Naive thymus-derived CD8-positive, alpha-beta T cell (primary cell): ENCODE measurements around the gene GRPEL2. TPM values are rescaled to one million over a fixed set of nuclear protein-coding genes. Genes with fewer than 3 reads are reported as not detected.

Source experiments
- ATAC-seq, 2 donors: fragments of 150-1000 bp; cut with Tn5 transposase in 1 of 2; sonication (Bioruptor Pico), chemical (Tn5 transposase) in 1 of 2; 1 replicate in 1 of 2; 2 replicates in 1 of 2; pipeline ENCODE4 v1.10.0; 2021; ENCODE audit warnings: mild to moderate bottlenecking in 2 of 2, moderate library complexity in 2 of 2
- POLR2A ChIA-PET: fragments of 350-600 bp; sonication (Branson Sonifier 250); formaldehyde crosslinking; loops from one replicate; lab custom pipeline; 2021; ENCODE audit warnings: antibody characterized with exemption; lab: Charles Lee
- DNase-seq, 10 donors: peaks; one replicate each; pipeline versions ENCODE4 v3.0.0 to v3.0.0-alpha.2; 2020 to 2022
- H3K27ac Mint-ChIP-seq, 10 donors: one replicate each; pipeline ENCODE4 v1.8.0; 2020 to 2022; ENCODE audit warnings: mild to moderate bottlenecking in 10 of 10, mixed read lengths in 10 of 10, moderate library complexity in 4 of 10, inconsistent platforms in 1 of 10
- H3K27me3 Mint-ChIP-seq, 5 donors: one replicate each; pipeline ENCODE4 v1.8.0; 2021 to 2022; ENCODE audit warnings: mixed read lengths in 5 of 5
- H3K36me3 Mint-ChIP-seq, 3 donors: one replicate each; pipeline ENCODE4 v1.8.0; 2020 to 2022; ENCODE audit warnings: mixed read lengths in 3 of 3, mild to moderate bottlenecking in 2 of 3, inconsistent platforms in 1 of 3
- H3K4me1 Mint-ChIP-seq, 4 donors: one replicate each; pipeline ENCODE4 v1.8.0; 2021 to 2022; ENCODE audit warnings: mixed read lengths in 4 of 4
- H3K4me3 Mint-ChIP-seq, 10 donors: one replicate each; pipeline ENCODE4 v1.8.0; 2020 to 2022; ENCODE audit warnings: mild to moderate bottlenecking in 10 of 10, mixed read lengths in 10 of 10, moderate library complexity in 6 of 10, inconsistent platforms in 1 of 10
- H3K9me3 Mint-ChIP-seq, 9 donors: one replicate each; pipeline ENCODE4 v1.8.0; 2020 to 2022; ENCODE audit warnings: mixed read lengths in 9 of 9, mild to moderate bottlenecking in 3 of 9, inconsistent platforms in 1 of 9, moderate library complexity in 1 of 9
- polyA plus RNA-seq, 3 donors: library from polyadenylated mRNA; unstranded; fragments of 300-500 nt; fragmentation: Illumina TruSeq; gene quantifications; one replicate each; pipeline ENCODE4 v1.2.3, GENCODE V29; 2021
- total RNA-seq, 8 experiments: library from RNA in 2 of 8; stranded (reverse) in 2 of 8; gene quantifications; one replicate each; pipeline ENCODE4 v1.2.3 and lab custom pipeline; 2021 to 2026

Gene GRPEL2
- total and polyA plus RNA-seq, 5 experiments from 2014 or later = 4.2 to 48.0 (median 6.6) TPM

- POLR2A ChIA-PET = interaction anchor here (1.0 to 9.4 kb wide), 9 partner anchors 9 to 657 kb away, joined by 3 to 176 read pairs (median 5); partner anchors contain the start of genes CSNK1A1, HMGXB3, IL17B and PCYOX1L
- peak in 1 of 10 donors; percentile 21 for DNase-seq
- Mint-ChIP-seq H3K36me3 (peaks cover 6 to 19% (median 10%) of the 10 kb centered on the region in 3 donors), H3K27me3 (no peaks in the 10 kb centered on the region), H3K27ac (peak overlapping the region; percentile 86 to 99 (median 95)), H3K9me3 (peaks cover 0 to 2% (median 0%) of the 10 kb centered on the region in 9 donors), H3K4me1 (peaks cover 31 to 54% (median 49%) of the 10 kb centered on the region in 4 donors), H3K4me3 (peak overlapping the region; percentile 2 to 96 (median 50))
- ATAC-seq = peak in 1 of 2 donors; percentile 18
These were observed 1.1 kb upstream of the GRPEL2 start for GRCh38 chr5:149344151-149344550.

GRCh38 chr5:149345892-149346222 is 558 bp downstream of the GRPEL2 start:
- H3K4me1 Mint-ChIP-seq = peaks cover 37 to 69% (median 66%) of the 10 kb centered on the region in 4 donors
- POLR2A ChIA-PET = interaction anchor here (0.6 to 9.4 kb wide), 9 partner anchors 8 to 1868 kb away, joined by 3 to 176 read pairs (median 5); partner anchors contain the start of genes CSNK1A1 and PCYOX1L
- H3K27me3 Mint-ChIP-seq = no peaks in the 10 kb centered on the region
- H3K9me3 Mint-ChIP-seq = peaks cover 0 to 2% (median 0%) of the 10 kb centered on the region in 9 donors
- ATAC-seq = peak in 1 of 2 donors; percentile 3
- peak overlapping the region; percentile 86 to 99 (median 95) for H3K27ac Mint-ChIP-seq
- H3K4me3 Mint-ChIP-seq = peak overlapping the region; percentile 85 to 98 (median 96)
- peaks cover 11 to 36% (median 27%) of the 10 kb centered on the region in 3 donors for H3K36me3 Mint-ChIP-seq
- no peak for DNase-seq

GRCh38 chr5:149348518-149348917 is 3.2 kb downstream of the GRPEL2 start:
- peak in 4 of 10 donors; percentile 27 to 64 (median 53) for DNase-seq
- Mint-ChIP-seq H3K4me3 (peak overlapping the region; percentile 64 to 98 (median 82)), H3K36me3 (peaks cover 11 to 61% (median 48%) of the 10 kb centered on the region in 3 donors), H3K27ac (peak overlapping the region; percentile 88 to 98 (median 93)), H3K27me3 (no peaks in the 10 kb centered on the region), H3K4me1 (peaks cover 38 to 91% (median 80%) of the 10 kb centered on the region in 4 donors), H3K9me3 (peaks cover 0 to 2% (median 0%) of the 10 kb centered on the region in 9 donors)
- ATAC-seq = peak; percentile 53 to 64
- POLR2A ChIA-PET = interaction anchor here (1.1 to 9.4 kb wide), 3 partner anchors 9 to 19 kb away, joined by 3 to 176 read pairs (median 35); partner anchors contain the start of gene PCYOX1L

GRCh38 chr5:149349382-149349781 is 4.1 kb downstream of the GRPEL2 start:
- peak overlapping the region; percentile 88 to 98 (median 93) for H3K27ac Mint-ChIP-seq
- peak overlapping the region in 9 of 10 donors; percentile 64 to 98 (median 81) for H3K4me3 Mint-ChIP-seq
- no peak for ATAC-seq
- peaks cover 0 to 2% (median 0%) of the 10 kb centered on the region in 9 donors for H3K9me3 Mint-ChIP-seq
- POLR2A ChIA-PET = interaction anchor here (0.6 to 9.4 kb wide), 4 partner anchors 8 to 32 kb away, joined by 3 to 176 read pairs (median 20); partner anchors contain the start of gene PCYOX1L
- DNase-seq = no peak
- H3K4me1 Mint-ChIP-seq = peaks cover 33 to 88% (median 78%) of the 10 kb centered on the region in 4 donors
- peaks cover 11 to 68% (median 51%) of the 10 kb centered on the region in 3 donors for H3K36me3 Mint-ChIP-seq
- no peaks in the 10 kb centered on the region for H3K27me3 Mint-ChIP-seq

GRCh38 chr5:149352169-149352568 is 6.9 kb downstream of the GRPEL2 start:
- Mint-ChIP-seq H3K9me3 (peaks cover 0 to 2% (median 0%) of the 10 kb centered on the region in 9 donors), H3K27ac (peak overlapping the region in 4 of 10 donors; percentile 39 to 78 (median 61)), H3K4me1 (peaks cover 27 to 80% (median 74%) of the 10 kb centered on the region in 4 donors), H3K4me3 (peak overlapping the region in 1 of 10 donors; percentile 28), H3K36me3 (peaks cover 17 to 79% (median 56%) of the 10 kb centered on the region in 3 donors), H3K27me3 (no peaks in the 10 kb centered on the region)
- POLR2A ChIA-PET = no interaction called here
- ATAC-seq (no peak), DNase-seq (no peak)

DNA sequence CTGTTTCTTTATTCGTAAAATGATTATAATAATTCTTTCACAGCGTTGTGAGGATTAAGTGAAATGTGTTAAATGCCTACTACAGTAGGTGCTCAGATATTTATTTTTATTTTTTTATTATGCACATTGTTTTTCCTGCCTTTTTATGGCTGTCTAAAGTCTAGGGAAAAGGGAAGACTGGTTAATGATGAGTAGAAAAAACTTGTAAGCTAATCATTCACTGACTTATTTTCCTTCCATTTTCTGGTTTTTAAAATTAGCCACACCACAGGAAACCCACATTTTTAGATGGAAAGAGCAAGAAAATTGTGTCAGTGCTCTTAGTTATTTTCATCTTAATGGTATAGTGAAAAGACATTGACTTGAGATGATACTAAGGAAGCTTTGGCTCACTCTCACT is 8.6 kb downstream of the GRPEL2 start:
- peaks cover 28 to 76% (median 71%) of the 10 kb centered on the region in 4 donors for H3K4me1 Mint-ChIP-seq
- H3K27ac Mint-ChIP-seq = peak overlapping the region in 6 of 10 donors; percentile 49 to 85 (median 71)
- no peaks in the 10 kb centered on the region for H3K27me3 Mint-ChIP-seq
- POLR2A ChIA-PET = interaction anchor here (0.9 to 9.1 kb wide), 3 partner anchors 8 to 20 kb away, joined by 3 to 176 read pairs (median 7); partner anchors contain the start of gene GRPEL2
- DNase-seq (no peak), ATAC-seq (no peak)
- no peak overlapping the region for H3K4me3 Mint-ChIP-seq
- H3K9me3 Mint-ChIP-seq = no peaks in the 10 kb centered on the region
- H3K36me3 Mint-ChIP-seq = peaks cover 10 to 66% (median 48%) of the 10 kb centered on the region in 3 donors

DNA sequence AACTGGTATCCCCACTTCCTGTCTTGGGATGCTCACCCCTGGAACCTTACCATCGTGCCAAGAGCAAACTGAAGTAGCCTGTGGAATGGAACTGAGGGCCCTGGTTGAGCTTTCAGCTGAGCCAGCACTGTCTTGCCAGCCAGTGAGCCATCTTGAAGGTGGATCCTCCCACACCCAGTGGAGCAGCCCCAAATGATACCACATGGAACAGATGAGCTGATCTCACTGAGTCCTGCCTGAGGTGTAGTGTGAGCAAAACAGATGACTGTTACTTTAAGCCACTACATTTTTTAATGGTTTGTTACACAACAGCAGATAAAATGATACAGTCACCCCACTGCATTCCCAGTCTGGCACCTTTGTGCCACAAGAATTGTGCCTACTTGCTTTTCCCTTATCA is 10.4 kb downstream of the GRPEL2 start:
- POLR2A ChIA-PET = interaction anchor here (9.1 kb wide), 1 partner anchor 10 kb away, joined by 176 read pairs; the partner anchor contains the start of gene GRPEL2
- no peaks in the 10 kb centered on the region for H3K9me3 Mint-ChIP-seq
- peaks cover 37 to 76% (median 72%) of the 10 kb centered on the region in 4 donors for H3K4me1 Mint-ChIP-seq
- peaks cover 5 to 49% (median 31%) of the 10 kb centered on the region in 3 donors for H3K36me3 Mint-ChIP-seq
- peak overlapping the region in 7 of 10 donors; percentile 3 to 83 (median 48) for H3K27ac Mint-ChIP-seq
- no peak for DNase-seq
- no peak for ATAC-seq
- H3K4me3 Mint-ChIP-seq = no peak overlapping the region
- no peaks in the 10 kb centered on the region for H3K27me3 Mint-ChIP-seq

DNA sequence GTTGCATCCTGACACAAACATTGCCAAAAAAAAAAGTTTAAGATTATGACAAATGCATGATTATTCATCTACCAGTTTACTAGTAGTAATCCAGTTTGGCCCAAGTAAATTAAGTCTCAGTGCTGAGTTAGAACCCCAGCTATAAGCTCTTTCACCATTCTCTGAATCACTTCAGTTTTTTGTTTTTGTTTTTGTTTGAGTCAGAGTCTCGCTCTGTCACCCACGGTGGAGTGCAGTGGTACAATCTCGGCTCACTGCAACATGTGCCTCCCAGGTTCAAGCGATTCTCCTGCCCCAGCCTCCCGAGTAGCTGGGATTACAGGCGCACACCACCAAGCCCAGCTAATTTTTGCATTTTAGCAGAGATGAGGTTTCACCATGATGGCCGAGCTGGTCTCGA is 11.1 kb downstream of the GRPEL2 start:
- Mint-ChIP-seq H3K4me3 (peak overlapping the region in 2 of 10 donors; percentile 16 to 32), H3K36me3 (peaks cover 5 to 42% (median 25%) of the 10 kb centered on the region in 3 donors), H3K27me3 (no peaks in the 10 kb centered on the region), H3K27ac (peak overlapping the region in 4 of 10 donors; percentile 32 to 83 (median 66)), H3K4me1 (peaks cover 38 to 76% (median 74%) of the 10 kb centered on the region in 4 donors), H3K9me3 (no peaks in the 10 kb centered on the region)
- DNase-seq (no peak), ATAC-seq (no peak)
- POLR2A ChIA-PET = interaction anchor here (9.1 kb wide), 1 partner anchor 11 kb away, joined by 176 read pairs; the partner anchor contains the start of gene GRPEL2

- no peaks in the 10 kb centered on the region for H3K27me3 Mint-ChIP-seq
- H3K4me1 Mint-ChIP-seq = peaks cover 37 to 73% (median 66%) of the 10 kb centered on the region in 4 donors
- peak within 1 kb of the TSS; percentile 86 to 97 (median 94) for H3K27ac Mint-ChIP-seq
- H3K4me3 Mint-ChIP-seq = peak within 1 kb of the TSS; percentile 90 to 96 (median 94)
- H3K36me3 Mint-ChIP-seq = peaks cover 5 to 30% (median 12%) of the 10 kb centered on the region in 3 donors
- DNase-seq (peak; percentile 90 to 96 (median 94)), ATAC-seq (peak; percentile 97 to 98)
- H3K9me3 Mint-ChIP-seq = no peaks in the 10 kb centered on the region
- POLR2A ChIA-PET = interaction anchor here (0.5 to 9.1 kb wide), 8 partner anchors 8 to 1426 kb away, joined by 3 to 176 read pairs (median 6); partner anchors contain the start of genes CSNK1A1 and GRPEL2
These were observed 12.3 kb downstream of the GRPEL2 start, which contains the start of gene PCYOX1L for GRCh38 chr5:149357370-149358293. Gene PCYOX1L, plus strand, starts transcription at chr5:149358046. Its CDS starts 23 bp downstream, at chr5:149358069.

DNA sequence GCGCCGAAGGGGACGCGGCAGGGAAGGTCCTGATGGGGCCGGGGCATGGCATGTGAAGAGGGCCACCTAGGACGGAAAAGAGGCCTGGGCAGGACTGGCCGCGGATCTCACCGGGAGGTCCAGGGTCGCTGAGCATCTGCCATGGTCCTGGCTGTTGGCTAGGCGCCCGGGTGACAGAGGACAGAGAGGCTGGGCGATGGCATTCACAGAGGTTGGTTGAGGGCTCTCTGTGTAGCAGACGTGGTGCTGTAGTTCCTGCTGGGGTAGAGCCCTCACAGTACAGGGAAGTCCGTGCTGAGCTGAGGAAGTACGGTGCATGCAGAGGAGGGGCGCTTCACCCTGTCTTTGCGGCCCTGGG is 13.0 kb downstream of the GRPEL2 start:
- ATAC-seq (peak; percentile 34 to 38), DNase-seq (peak in 9 of 10 donors; percentile 10 to 44 (median 26))
- Mint-ChIP-seq H3K4me1 (peaks cover 42 to 78% (median 66%) of the 10 kb centered on the region in 4 donors), H3K9me3 (no peaks in the 10 kb centered on the region), H3K36me3 (peaks cover 5 to 27% (median 11%) of the 10 kb centered on the region in 3 donors), H3K27ac (peak overlapping the region; percentile 86 to 97 (median 94)), H3K4me3 (peak overlapping the region; percentile 90 to 96 (median 94)), H3K27me3 (no peaks in the 10 kb centered on the region)
- POLR2A ChIA-PET = interaction anchor here (0.5 to 9.1 kb wide), 8 partner anchors 8 to 1052 kb away, joined by 3 to 176 read pairs (median 6); partner anchors contain the start of genes CSNK1A1 and GRPEL2

DNA sequence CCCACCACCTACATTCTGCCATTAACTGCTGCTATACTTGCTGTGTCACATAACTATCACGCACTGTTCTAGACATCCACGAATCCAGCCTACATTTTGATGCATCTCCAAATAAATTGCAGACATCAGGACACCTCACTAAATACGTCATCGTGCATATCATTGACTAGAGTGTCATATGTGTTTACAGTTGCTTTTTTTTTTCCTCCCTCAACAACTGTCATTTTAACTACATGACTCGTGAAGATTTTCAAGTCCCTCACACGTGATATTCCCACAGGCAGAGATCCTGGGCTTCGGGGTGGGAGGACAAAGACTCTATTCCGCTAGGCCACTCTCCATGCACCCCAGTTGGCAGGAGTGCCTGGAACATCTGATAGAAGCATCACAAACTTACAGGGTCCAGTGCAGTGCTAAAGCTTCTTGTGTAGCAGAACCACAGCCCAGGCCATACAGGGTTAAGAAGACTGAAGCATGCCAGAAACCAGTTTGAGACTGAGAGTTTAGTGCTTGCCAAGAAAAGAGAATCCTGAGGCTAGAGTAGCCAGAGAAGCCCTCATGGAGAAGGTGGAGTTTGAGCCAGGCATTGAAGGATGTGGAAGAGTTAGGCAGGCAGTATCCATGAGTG is 13.7 kb downstream of the GRPEL2 start:
- peak in 2 of 10 donors; percentile 7 to 15 for DNase-seq
- Mint-ChIP-seq H3K27ac (peak overlapping the region; percentile 86 to 97 (median 94)), H3K4me3 (peak overlapping the region; percentile 90 to 96 (median 94)), H3K4me1 (peaks cover 42 to 77% (median 64%) of the 10 kb centered on the region in 4 donors), H3K9me3 (no peaks in the 10 kb centered on the region), H3K36me3 (peaks cover 5 to 21% (median 8%) of the 10 kb centered on the region in 3 donors), H3K27me3 (no peaks in the 10 kb centered on the region)
- ATAC-seq = no peak
- POLR2A ChIA-PET = interaction anchor here (0.5 to 9.1 kb wide), 4 partner anchors 12 to 1052 kb away, joined by 3 to 176 read pairs (median 4); partner anchors contain the start of genes CSNK1A1 and GRPEL2
